Measurements from ENCODE around the gene INSIG1.

The INSIG1 gene

GRCh38 chr7:155296788-155297516 is 726 bp upstream of the INSIG1 start:
- DNase-seq (ENCODE audit: low read depth), result peak; percentile 74

GRCh38 chr7:155298288-155298833 is 683 bp downstream of the INSIG1 start:
- peak; percentile 18 for DNase-seq (ENCODE audit: low read depth)
- TF ChIP-seq CTCF (conservative IDR thresholded peaks at IDR 0.05; ENCODE audit: low read length), result no peak
- H3K4me3 ChIP-seq (ENCODE audit: low read length), result peak overlapping the region; percentile 74

More at GRCh38 chr7:155296788-155297516, 726 bp upstream of the INSIG1 start:
- TF ChIP-seq CTCF (conservative IDR thresholded peaks at IDR 0.05; ENCODE audit: low read length), result no peak
- H3K4me3 ChIP-seq (ENCODE audit: low read length), result peak overlapping the region; percentile 69

- DNase-seq (ENCODE audit: low read depth), result peak; percentile 90
- no peak for TF ChIP-seq CTCF (conservative IDR thresholded peaks at IDR 0.05; ENCODE audit: low read length)
Measured at GRCh38 chr7:155298834-155299534, 1.3 kb downstream of the INSIG1 start.

GRCh38 chr7:155299535-155300202 is 2.0 kb downstream of the INSIG1 start:
- no peak for TF ChIP-seq CTCF (conservative IDR thresholded peaks at IDR 0.05; ENCODE audit: low read length)
- DNase-seq (ENCODE audit: low read depth), result peak; percentile 9
- peak overlapping the region; percentile 74 for H3K4me3 ChIP-seq (ENCODE audit: low read length)

More at GRCh38 chr7:155298834-155299534, 1.3 kb downstream of the INSIG1 start:
- H3K4me3 ChIP-seq (ENCODE audit: low read length), result peak overlapping the region; percentile 74

- peak; percentile 18 for DNase-seq (ENCODE audit: low read depth)
- H3K4me3 ChIP-seq (ENCODE audit: low read length), result peak overlapping the region; percentile 14
- TF ChIP-seq CTCF (conservative IDR thresholded peaks at IDR 0.05; ENCODE audit: low read length), result no peak
Measured at GRCh38 chr7:155300641-155301452, 3.2 kb downstream of the INSIG1 start.

- no peak for TF ChIP-seq CTCF (conservative IDR thresholded peaks at IDR 0.05; ENCODE audit: low read length)
- H3K4me3 ChIP-seq (ENCODE audit: low read length), result no peak overlapping the region
- DNase-seq (ENCODE audit: low read depth), result no peak
Measured at GRCh38 chr7:155303039-155303593, 5.4 kb downstream of the INSIG1 start.

All from AG10803 (cell line).